Measurements from ENCODE around the gene OTOP2.

The OTOP2 gene

GRCh38 chr17:74941128-74941725 lies 17.2 kb downstream of the OTOP2 start:
- Histone ChIP-seq H3K27ac (ENCODE audit: low read length) (no peak overlapping the region), H3K27me3 (ENCODE audit: control insufficient read depth, insufficient read depth, low read length) (peaks cover 12% of the 10 kb centered on the region), H3K4me1 (ENCODE audit: control insufficient read depth, insufficient read depth, low read length) (peaks cover 1% of the 10 kb centered on the region; the same call in 1 of the 2 replicates), H3K4me3 (ENCODE audit: low read length) (no peak overlapping the region), H3K36me3 (ENCODE audit: control insufficient read depth, insufficient read depth, low read length) (no peaks in the 10 kb centered on the region), H3K9me3 (ENCODE audit: control insufficient read depth, insufficient read depth, low read length) (no peaks in the 10 kb centered on the region)
- DNase-seq (ENCODE audit: low read depth, low spot score), result no peak
- no CpG with 5 or more reads among the region's 21 CpGs for WGBS (ENCODE audit: insufficient coverage, insufficient read length)

GRCh38 chr17:74943808-74944522 lies 19.9 kb downstream of the OTOP2 start:
- DNase-seq (ENCODE audit: low read depth, low spot score), result no peak
- Histone ChIP-seq H3K4me1 (ENCODE audit: control insufficient read depth, insufficient read depth, low read length) (peaks cover 1% of the 10 kb centered on the region; the same call in 1 of the 2 replicates), H3K9me3 (ENCODE audit: control insufficient read depth, insufficient read depth, low read length) (no peaks in the 10 kb centered on the region), H3K36me3 (ENCODE audit: control insufficient read depth, insufficient read depth, low read length) (no peaks in the 10 kb centered on the region), H3K27me3 (ENCODE audit: control insufficient read depth, insufficient read depth, low read length) (no peaks in the 10 kb centered on the region; the same call in 1 of the 2 replicates), H3K4me3 (ENCODE audit: low read length) (no peak overlapping the region), H3K27ac (ENCODE audit: low read length) (no peak overlapping the region)
- no CpG with 5 or more reads among the region's 13 CpGs for WGBS (ENCODE audit: insufficient coverage, insufficient read length)

GRCh38 chr17:74945543-74945942 lies 21.5 kb downstream of the OTOP2 start:
- Histone ChIP-seq H3K4me3 (ENCODE audit: low read length) (no peak overlapping the region), H3K9me3 (ENCODE audit: control insufficient read depth, insufficient read depth, low read length) (no peaks in the 10 kb centered on the region), H3K36me3 (ENCODE audit: control insufficient read depth, insufficient read depth, low read length) (no peaks in the 10 kb centered on the region), H3K27me3 (ENCODE audit: control insufficient read depth, insufficient read depth, low read length) (no peaks in the 10 kb centered on the region; the same call in 1 of the 2 replicates), H3K27ac (ENCODE audit: low read length) (no peak overlapping the region), H3K4me1 (ENCODE audit: control insufficient read depth, insufficient read depth, low read length) (peaks cover 3% of the 10 kb centered on the region; the same call in 1 of the 2 replicates)
- no peak for DNase-seq (ENCODE audit: low read depth, low spot score)
- WGBS (ENCODE audit: insufficient coverage, insufficient read length), result no CpG with 5 or more reads among the region's 6 CpGs

GRCh38 chr17:74946641-74947040 lies 22.6 kb downstream of the OTOP2 start:
- DNase-seq (ENCODE audit: low read depth, low spot score), result no peak
- Histone ChIP-seq H3K4me1 (ENCODE audit: control insufficient read depth, insufficient read depth, low read length) (peaks cover 3% of the 10 kb centered on the region; the same call in 1 of the 2 replicates), H3K36me3 (ENCODE audit: control insufficient read depth, insufficient read depth, low read length) (no peaks in the 10 kb centered on the region), H3K4me3 (ENCODE audit: low read length) (no peak overlapping the region), H3K27me3 (ENCODE audit: control insufficient read depth, insufficient read depth, low read length) (no peaks in the 10 kb centered on the region; the same call in 1 of the 2 replicates), H3K9me3 (ENCODE audit: control insufficient read depth, insufficient read depth, low read length) (no peaks in the 10 kb centered on the region), H3K27ac (ENCODE audit: low read length) (no peak overlapping the region)
- WGBS (ENCODE audit: insufficient coverage, insufficient read length), result no CpG with 5 or more reads among the region's 14 CpGs

GRCh38 chr17:74947041-74947754 lies 23.1 kb downstream of the OTOP2 start:
- H3K36me3 ChIP-seq (ENCODE audit: control insufficient read depth, insufficient read depth, low read length), result no peaks in the 10 kb centered on the region
- peaks cover 3% of the 10 kb centered on the region for H3K4me1 ChIP-seq (ENCODE audit: control insufficient read depth, insufficient read depth, low read length)
- WGBS (ENCODE audit: insufficient coverage, insufficient read length), result no CpG with 5 or more reads among the region's 17 CpGs
- no peak for DNase-seq (ENCODE audit: low read depth, low spot score)
- no peak overlapping the region for H3K27ac ChIP-seq (ENCODE audit: low read length)
- no peaks in the 10 kb centered on the region for H3K27me3 ChIP-seq (ENCODE audit: control insufficient read depth, insufficient read depth, low read length)
- H3K4me3 ChIP-seq (ENCODE audit: low read length), result no peak overlapping the region
- H3K9me3 ChIP-seq (ENCODE audit: control insufficient read depth, insufficient read depth, low read length), result no peaks in the 10 kb centered on the region

GRCh38 chr17:74949455-74950115 lies 25.5 kb downstream of the OTOP2 start:
- Histone ChIP-seq H3K4me3 (ENCODE audit: low read length) (no peak overlapping the region), H3K27me3 (ENCODE audit: control insufficient read depth, insufficient read depth, low read length) (no peaks in the 10 kb centered on the region), H3K36me3 (ENCODE audit: control insufficient read depth, insufficient read depth, low read length) (no peaks in the 10 kb centered on the region), H3K27ac (ENCODE audit: low read length) (no peak overlapping the region), H3K4me1 (ENCODE audit: control insufficient read depth, insufficient read depth, low read length) (peaks cover 4% of the 10 kb centered on the region), H3K9me3 (ENCODE audit: control insufficient read depth, insufficient read depth, low read length) (no peaks in the 10 kb centered on the region)
- no CpG with 5 or more reads among the region's 12 CpGs for WGBS (ENCODE audit: insufficient coverage, insufficient read length)
- no peak for DNase-seq (ENCODE audit: low read depth, low spot score)

- WGBS (ENCODE audit: insufficient coverage, insufficient read length), result no CpG with 5 or more reads among the region's 8 CpGs
- Histone ChIP-seq H3K4me1 (ENCODE audit: control insufficient read depth, insufficient read depth, low read length) (peaks cover 4% of the 10 kb centered on the region), H3K9me3 (ENCODE audit: control insufficient read depth, insufficient read depth, low read length) (no peaks in the 10 kb centered on the region), H3K27me3 (ENCODE audit: control insufficient read depth, insufficient read depth, low read length) (no peaks in the 10 kb centered on the region), H3K27ac (ENCODE audit: low read length) (no peak overlapping the region), H3K4me3 (ENCODE audit: low read length) (no peak overlapping the region), H3K36me3 (ENCODE audit: control insufficient read depth, insufficient read depth, low read length) (no peaks in the 10 kb centered on the region)
- no peak for DNase-seq (ENCODE audit: low read depth, low spot score)
Measured at GRCh38 chr17:74950207-74950606, 26.1 kb downstream of the OTOP2 start.

- no CpG with 5 or more reads among the region's 3 CpGs for WGBS (ENCODE audit: insufficient coverage, insufficient read length)
- H3K4me1 ChIP-seq (ENCODE audit: control insufficient read depth, insufficient read depth, low read length), result peaks cover 4% of the 10 kb centered on the region
- no peak for DNase-seq (ENCODE audit: low read depth, low spot score)
- H3K36me3 ChIP-seq (ENCODE audit: control insufficient read depth, insufficient read depth, low read length), result no peaks in the 10 kb centered on the region
- H3K9me3 ChIP-seq (ENCODE audit: control insufficient read depth, insufficient read depth, low read length), result no peaks in the 10 kb centered on the region
- no peak overlapping the region for H3K27ac ChIP-seq (ENCODE audit: low read length)
- no peak overlapping the region for H3K4me3 ChIP-seq (ENCODE audit: low read length)
- no peaks in the 10 kb centered on the region for H3K27me3 ChIP-seq (ENCODE audit: control insufficient read depth, insufficient read depth, low read length)
Measured at GRCh38 chr17:74951065-74951464, 27.0 kb downstream of the OTOP2 start.

GRCh38 chr17:74951680-74952421 lies 27.8 kb downstream of the OTOP2 start:
- H3K4me3 ChIP-seq (ENCODE audit: low read length), result no peak overlapping the region
- no peaks in the 10 kb centered on the region for H3K27me3 ChIP-seq (ENCODE audit: control insufficient read depth, insufficient read depth, low read length)
- H3K27ac ChIP-seq (ENCODE audit: low read length), result no peak overlapping the region
- DNase-seq (ENCODE audit: low read depth, low spot score), result no peak
- no peaks in the 10 kb centered on the region for H3K9me3 ChIP-seq (ENCODE audit: control insufficient read depth, insufficient read depth, low read length)
- peaks cover 4% of the 10 kb centered on the region for H3K4me1 ChIP-seq (ENCODE audit: control insufficient read depth, insufficient read depth, low read length)
- WGBS (ENCODE audit: insufficient coverage, insufficient read length), result no CpG with 5 or more reads among the region's 32 CpGs
- no peaks in the 10 kb centered on the region for H3K36me3 ChIP-seq (ENCODE audit: control insufficient read depth, insufficient read depth, low read length)

Data from iPS DF 6.9 (cell line).